HG03108 (cell line): Measurements from ENCODE around the gene OSTN.
"Not testable (repeated sequence)": the region's sequence is repeated elsewhere in the genome, so short reads cannot be mapped to it uniquely, and the experiment has no call there.

ENCODE experiments used
- ATAC-seq: cut with Tn5 transposase; IDR thresholded peaks from one replicate; pipeline ENCODE4 v1.9.1; 2021; ENCODE audit warnings: moderate library complexity; ENCODE audit not compliant: unreplicated experiment

Gene OSTN

DNA sequence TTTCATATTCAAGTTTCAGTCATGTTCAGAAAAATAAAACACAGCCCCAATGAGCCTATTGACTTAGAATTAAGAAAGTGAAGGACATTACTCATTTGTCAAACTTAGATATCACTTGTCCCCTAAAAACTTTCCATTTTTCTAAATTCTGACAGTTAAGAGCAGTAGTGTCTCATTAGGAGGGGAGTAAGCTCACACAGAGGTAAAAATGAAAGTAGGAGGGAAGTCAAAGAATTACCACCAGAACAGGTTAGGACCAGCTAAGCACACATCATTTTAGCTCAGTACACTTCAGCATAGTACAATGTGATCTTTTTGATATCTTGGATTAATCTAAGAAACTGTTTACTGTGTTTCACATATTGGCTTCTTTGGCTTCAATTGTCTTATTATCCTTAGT lies 64.3 kb downstream of the OSTN start:
- peak; percentile 72 for ATAC-seq

DNA sequence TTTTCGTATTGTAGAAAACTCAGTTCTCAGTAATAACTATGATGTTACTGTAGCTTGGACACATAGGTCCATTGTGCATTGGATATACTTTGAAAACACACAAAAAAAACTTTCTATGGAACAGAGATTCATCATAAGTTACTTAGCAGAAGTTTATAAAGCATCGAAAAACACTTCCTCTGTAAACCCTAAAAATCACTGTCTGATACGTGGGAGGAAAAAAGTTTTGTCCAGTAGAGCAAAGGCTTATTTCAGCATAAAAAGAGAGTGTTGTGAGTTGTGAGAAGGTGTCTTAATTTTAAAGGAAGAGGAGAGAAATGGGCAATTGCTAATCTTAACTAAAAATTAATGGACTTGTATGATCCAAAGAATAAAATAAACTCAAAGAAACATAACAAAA lies 64.8 kb downstream of the OSTN start:
- ATAC-seq, result no peak

DNA sequence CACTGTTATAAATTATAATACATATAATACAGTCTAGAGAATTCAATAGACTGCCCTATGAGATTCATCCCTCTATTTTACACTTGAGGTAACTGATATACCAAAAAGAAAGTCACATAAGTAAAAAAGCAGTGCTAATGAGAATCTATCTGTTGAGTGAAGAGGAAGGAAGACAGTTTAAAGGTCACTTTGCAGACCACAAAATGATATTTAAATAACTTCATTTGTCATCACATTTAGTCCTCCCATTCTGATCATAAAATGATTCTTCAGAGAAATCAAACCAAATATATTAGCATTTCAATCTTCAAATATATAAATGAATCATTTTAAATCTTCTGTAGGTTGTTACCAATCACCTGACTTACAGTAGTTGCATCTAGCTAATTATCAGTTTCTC lies 69.7 kb downstream of the OSTN start:
- no peak for ATAC-seq

- ATAC-seq, result peak; percentile 82
Measured at GRCh38 chr3:191269289-191270085, 70.4 kb downstream of the OSTN start.

- ATAC-seq, result not testable (repeated sequence)
Measured at GRCh38 chr3:191275244-191275643, 76.2 kb downstream of the OSTN start.

DNA sequence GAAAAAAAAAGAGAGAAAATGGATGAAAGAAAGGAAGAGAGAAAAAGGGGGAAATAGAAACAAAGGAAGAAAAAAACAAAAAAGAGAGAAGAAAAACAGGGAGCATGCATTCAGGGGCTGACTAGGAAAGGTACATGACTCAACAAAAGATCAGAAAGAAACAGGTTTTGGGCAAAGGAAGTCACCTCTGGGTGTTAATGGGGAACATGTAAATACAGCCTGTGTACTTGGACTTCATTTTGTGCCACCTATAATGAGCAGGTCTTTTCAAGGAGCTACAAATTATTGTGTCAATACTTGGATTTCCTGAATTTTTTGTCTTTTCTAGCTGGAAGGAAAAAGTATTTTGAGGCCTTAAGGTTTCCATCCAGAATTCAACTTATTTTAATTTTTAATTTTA lies 76.7 kb downstream of the OSTN start:
- no peak for ATAC-seq

- no peak for ATAC-seq
Measured at GRCh38 chr3:191280111-191280510, 81.1 kb downstream of the OSTN start.

GRCh38 chr3:191280882-191281281 lies 81.8 kb downstream of the OSTN start:
- ATAC-seq, result no peak

DNA sequence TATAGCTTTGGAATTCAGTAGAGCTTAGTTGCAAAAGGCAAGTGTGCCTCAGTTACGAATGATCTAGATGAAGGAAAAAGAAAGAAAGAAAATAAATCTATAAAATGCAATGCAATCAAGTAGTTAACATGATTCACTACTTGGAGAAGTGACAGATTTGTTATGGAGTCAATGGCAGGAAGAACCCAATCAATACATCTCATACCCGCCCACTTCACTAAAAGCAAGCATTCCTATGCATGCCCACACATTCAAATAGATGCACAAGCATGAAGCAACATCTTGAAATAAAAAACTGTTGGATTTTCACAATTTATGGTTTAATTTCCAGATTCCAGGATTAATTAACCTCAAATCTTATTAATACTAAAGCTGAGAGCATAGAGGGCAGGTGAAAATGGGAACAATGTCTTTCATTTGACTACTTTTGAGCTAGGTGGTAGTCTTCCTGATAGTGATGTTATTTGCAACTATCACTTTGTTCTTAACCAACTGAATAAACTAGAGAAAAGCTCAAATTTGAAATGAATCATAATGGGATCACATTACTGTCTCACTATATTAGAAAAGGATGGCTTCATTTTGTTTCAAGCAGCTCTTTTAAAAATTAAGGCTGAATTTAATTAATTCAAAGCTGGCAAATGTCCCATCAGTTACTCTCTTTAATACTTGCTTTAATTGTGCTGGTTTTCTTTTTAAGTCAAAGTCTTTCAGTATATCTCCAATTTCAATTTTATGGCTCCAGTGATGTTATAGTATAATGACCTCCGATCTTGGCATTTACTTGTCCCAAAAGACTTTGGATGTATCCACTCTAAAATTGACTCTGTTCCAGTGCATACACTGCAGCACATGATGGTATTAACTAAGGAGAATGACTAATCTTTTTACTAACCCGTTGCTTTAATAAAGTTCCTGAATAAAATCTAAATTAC lies 83.5 kb downstream of the OSTN start:
- no peak for ATAC-seq

- no peak for ATAC-seq
Measured at GRCh38 chr3:191283400-191283799, 84.4 kb downstream of the OSTN start.

- ATAC-seq, result peak; percentile 79
Measured at GRCh38 chr3:191290311-191291025, 91.4 kb downstream of the OSTN start.

- ATAC-seq, result no peak
Measured at GRCh38 chr3:191292243-191293015, 93.4 kb downstream of the OSTN start.

DNA sequence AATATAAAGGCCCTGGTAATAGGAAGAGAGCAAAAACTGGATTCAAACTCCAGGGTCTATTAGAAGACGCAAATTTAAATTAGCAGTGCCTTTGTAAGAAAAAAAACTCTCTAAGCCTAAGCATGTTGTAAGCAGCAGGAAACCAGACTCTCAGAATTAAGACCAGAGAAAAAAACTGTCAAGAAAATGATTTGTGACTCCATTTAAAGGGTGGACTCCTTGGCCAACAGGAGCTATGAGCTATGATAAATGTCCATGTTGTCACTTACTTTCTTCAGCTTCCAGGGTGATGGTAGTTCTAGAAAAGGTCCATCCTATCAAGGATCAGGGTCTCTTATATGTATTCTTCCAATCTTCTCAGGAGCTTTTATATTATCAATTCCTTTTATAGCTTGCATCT lies 95.2 kb downstream of the OSTN start:
- ATAC-seq, result no peak

GRCh38 chr3:191296041-191296541 lies 97.0 kb downstream of the OSTN start:
- ATAC-seq, result peak; percentile 85

- ATAC-seq, result no peak
Measured at GRCh38 chr3:191298846-191299245, 99.8 kb downstream of the OSTN start.

- ATAC-seq, result no peak
Measured at GRCh38 chr3:191300422-191300821, 101.4 kb downstream of the OSTN start.

- ATAC-seq, result peak; percentile 63
Measured at GRCh38 chr3:191301017-191301416, 102.0 kb downstream of the OSTN start.

DNA sequence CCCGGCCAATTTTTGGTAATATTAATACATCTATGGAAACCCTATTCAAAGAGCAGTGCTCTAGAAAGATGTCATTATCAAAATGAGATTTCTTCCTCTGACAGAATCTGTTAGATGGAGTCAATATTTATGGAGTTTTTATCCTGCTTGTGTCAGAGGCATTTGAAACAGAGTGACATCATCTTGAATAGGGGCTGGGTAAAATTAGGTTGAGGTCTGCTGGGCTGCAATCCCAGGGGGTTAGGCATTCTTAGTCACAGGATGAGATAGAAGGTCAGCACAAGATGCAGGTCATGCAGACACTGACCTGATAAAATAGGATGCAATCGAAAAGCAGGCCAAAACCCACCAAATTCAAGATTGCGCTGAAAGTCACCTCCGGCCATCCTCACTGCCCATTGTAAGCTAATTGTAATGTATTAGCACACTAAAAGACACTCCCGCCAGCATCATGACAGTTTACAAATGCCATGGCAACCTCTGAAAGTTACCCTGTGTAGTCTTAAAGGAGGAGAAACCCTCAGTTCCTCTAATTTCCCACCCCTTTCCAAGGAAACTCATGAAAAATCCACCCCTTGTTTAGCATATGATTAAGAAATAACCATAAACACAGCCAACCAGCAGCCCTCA lies 102.9 kb downstream of the OSTN start:
- no peak for ATAC-seq

DNA sequence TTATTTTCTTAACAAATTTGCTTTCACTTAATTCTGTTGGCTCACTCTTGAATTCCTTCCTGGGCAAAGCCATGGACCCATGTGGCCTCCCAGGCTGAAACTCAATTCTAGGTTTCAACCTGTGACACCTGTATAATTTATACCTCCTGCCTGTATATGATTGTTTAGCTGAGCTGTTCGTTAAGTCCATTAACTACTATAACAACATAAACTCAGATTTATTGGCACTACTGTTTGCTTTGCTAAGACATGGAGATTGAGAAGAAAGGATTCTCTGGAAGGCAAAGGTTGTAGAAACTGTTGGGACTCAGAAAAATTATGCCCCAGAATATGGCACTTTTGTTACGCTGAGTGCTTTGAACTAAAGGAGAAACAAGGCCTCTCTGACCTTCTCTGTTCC lies 103.4 kb downstream of the OSTN start:
- no peak for ATAC-seq

GRCh38 chr3:191303596-191303995 lies 104.6 kb downstream of the OSTN start:
- ATAC-seq, result no peak
